Osteoblast (primary cell): Measurements from ENCODE around the gene MORN2. TPM values are rescaled to one million over a fixed set of nuclear protein-coding genes. Genes with fewer than 3 reads are reported as not detected.

Experiments
- DNase-seq: peaks from one replicate; pipeline ENCODE4 v3.0.0; 2011; ENCODE audit warnings: low spot score, mixed read lengths; ENCODE audit not compliant: insufficient read length; ENCODE audit errors: missing footprints
- H2AFZ ChIP-seq: 2 replicates; pipeline ENCODE4 v1.6.0; 2011; ENCODE audit warnings: mild to moderate bottlenecking, low read length
- H3K27ac ChIP-seq: 2 replicates; pipeline ENCODE4 v1.5.1; 2011; ENCODE audit warnings: mild to moderate bottlenecking, low read depth, low read length, moderate library complexity
- H3K27me3 ChIP-seq: 2 replicates; pipeline ENCODE4 v1.6.0; 2012; ENCODE audit warnings: mild to moderate bottlenecking, control low read depth, inconsistent platforms, low read length, moderate library complexity; ENCODE audit not compliant: insufficient read depth
- H3K36me3 ChIP-seq: 2 replicates; pipeline ENCODE4 v1.5.1; 2011; ENCODE audit warnings: mild to moderate bottlenecking, low read length, control low read depth, moderate library complexity; ENCODE audit not compliant: insufficient read depth
- H3K4me1 ChIP-seq: 2 replicates; pipeline ENCODE4 v1.5.1; 2011; ENCODE audit warnings: mild to moderate bottlenecking, low read length, control low read depth, moderate library complexity; ENCODE audit not compliant: insufficient read depth
- H3K4me2 ChIP-seq: 2 replicates; pipeline ENCODE4 v1.6.0; 2011; ENCODE audit warnings: mild to moderate bottlenecking, low read length; ENCODE audit not compliant: insufficient read depth
- H3K4me3 ChIP-seq: fragments of 200-600 bp; sonication (generic); 3 replicates; pipeline ENCODE4 v1.5.1; 2012; ENCODE audit warnings: mild to moderate bottlenecking, low read length, inconsistent platforms; ENCODE audit not compliant: insufficient read depth
- H3K79me2 ChIP-seq: 2 replicates; pipeline ENCODE4 v1.6.0; 2012; ENCODE audit warnings: mild to moderate bottlenecking, low read length, control low read depth, inconsistent platforms; ENCODE audit not compliant: insufficient read depth
- H3K9me3 ChIP-seq: 2 replicates; pipeline ENCODE4 v1.5.1; 2011; ENCODE audit warnings: low read depth, low read length, control low read depth
- H4K20me1 ChIP-seq: 2 replicates; pipeline ENCODE4 v1.6.0; 2012; ENCODE audit warnings: mild to moderate bottlenecking, low read length, control low read depth; ENCODE audit not compliant: insufficient read depth
- CTCF ChIP-seq: IDR thresholded peaks from 2 replicates; pipeline ENCODE4 v1.5.1; 2011; ENCODE audit warnings: mild to moderate bottlenecking, low read depth, low read length, moderate library complexity; ENCODE audit errors: extremely low read depth
- total RNA-seq: library from RNA; depleted of rRNA; stranded (reverse); fragments of >200 nt; gene quantifications from 2 replicates; pipeline ENCODE4 v1.2.3, GENCODE V29; 2012

The MORN2 gene
- total RNA-seq, 1 donor = 16.6 TPM

GRCh38 chr2:38830526-38831159 lies 45.1 kb upstream of the MORN2 start:
- Histone ChIP-seq H3K9me3 (no peaks in the 10 kb centered on the region), H4K20me1 (no peaks in the 10 kb centered on the region), H2AFZ (no peak overlapping the region), H3K4me1 (peaks cover 3% of the 10 kb centered on the region), H3K27ac (no peak overlapping the region), H3K27me3 (no peaks in the 10 kb centered on the region), H3K79me2 (no peaks in the 10 kb centered on the region), H3K4me3 (no peak overlapping the region), H3K36me3 (peaks cover 23% of the 10 kb centered on the region), H3K4me2 (no peak overlapping the region)
- TF ChIP-seq CTCF = no peak
- no peak for DNase-seq

- no peak for DNase-seq
- Histone ChIP-seq H3K4me2 (no peak overlapping the region), H3K36me3 (peaks cover 15% of the 10 kb centered on the region), H4K20me1 (no peaks in the 10 kb centered on the region), H2AFZ (no peak overlapping the region), H3K4me3 (no peak overlapping the region), H3K27me3 (no peaks in the 10 kb centered on the region), H3K4me1 (no peaks in the 10 kb centered on the region), H3K9me3 (no peaks in the 10 kb centered on the region), H3K79me2 (no peaks in the 10 kb centered on the region), H3K27ac (no peak overlapping the region)
- TF ChIP-seq CTCF = peak; percentile 60
Measured at GRCh38 chr2:38835015-38835601, 40.7 kb upstream of the MORN2 start.

- Histone ChIP-seq H3K9me3 (no peaks in the 10 kb centered on the region), H3K4me3 (no peak overlapping the region), H3K27me3 (no peaks in the 10 kb centered on the region), H4K20me1 (no peaks in the 10 kb centered on the region), H3K4me2 (no peak overlapping the region), H3K27ac (no peak overlapping the region), H3K4me1 (no peaks in the 10 kb centered on the region), H3K36me3 (peaks cover 15% of the 10 kb centered on the region), H2AFZ (no peak overlapping the region), H3K79me2 (no peaks in the 10 kb centered on the region)
- DNase-seq = no peak
- TF ChIP-seq CTCF = no peak
Measured at GRCh38 chr2:38835990-38836389, 39.8 kb upstream of the MORN2 start.

GRCh38 chr2:38836791-38837190 lies 39.0 kb upstream of the MORN2 start:
- Histone ChIP-seq H3K27me3 (no peaks in the 10 kb centered on the region), H3K79me2 (no peaks in the 10 kb centered on the region), H3K4me3 (no peak overlapping the region), H3K4me1 (no peaks in the 10 kb centered on the region), H3K36me3 (peaks cover 18% of the 10 kb centered on the region), H3K4me2 (no peak overlapping the region), H3K9me3 (no peaks in the 10 kb centered on the region), H3K27ac (no peak overlapping the region), H2AFZ (no peak overlapping the region), H4K20me1 (no peaks in the 10 kb centered on the region)
- DNase-seq = no peak
- no peak for TF ChIP-seq CTCF
